ENCODE results near the gene FAM118B.

The FAM118B gene

DNA sequence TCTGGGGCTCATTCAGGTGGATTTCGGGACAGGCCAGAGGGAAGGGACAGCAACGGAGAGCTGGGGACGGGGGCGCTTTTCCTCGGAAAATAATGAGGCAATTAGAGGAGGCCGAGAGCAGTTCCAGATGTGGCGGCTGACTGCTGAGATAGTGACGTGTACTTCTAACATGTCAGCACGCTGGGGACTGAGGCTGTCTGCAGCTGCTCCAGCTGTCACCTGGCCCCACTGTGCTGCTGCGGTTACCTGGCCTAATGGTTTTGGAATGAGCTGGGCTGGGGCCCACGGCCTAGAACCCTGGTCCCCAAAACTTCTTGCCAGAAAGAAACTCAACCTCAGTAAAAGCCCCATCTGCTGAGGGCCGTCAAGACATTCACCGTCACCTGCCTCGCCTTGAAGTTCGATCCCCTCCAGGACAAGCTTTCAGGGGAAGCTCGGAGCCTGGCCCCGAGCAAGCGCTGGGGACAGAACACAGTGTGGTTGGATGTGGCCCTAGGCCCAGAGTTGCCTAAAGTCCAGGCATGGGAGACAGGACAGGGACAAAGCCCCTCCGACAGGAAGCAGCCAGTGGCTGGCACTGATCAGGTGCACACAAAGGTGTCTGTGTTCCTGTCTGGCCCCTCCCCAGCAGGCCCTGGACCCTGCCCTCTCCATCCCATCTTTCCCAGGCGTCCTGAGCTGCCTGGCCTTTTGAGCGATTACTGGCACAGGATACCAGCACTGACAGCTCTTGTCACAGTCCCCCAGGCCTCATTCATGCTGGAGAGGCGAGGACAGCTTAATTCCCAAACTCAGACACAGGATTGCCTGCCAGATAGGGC is 22.3 kb upstream of the FAM118B start:
- no peaks in the 10 kb centered on the region for H3K4me1 ChIP-seq (ENCODE audit: insufficient read depth, low read length, poor library complexity, severe bottlenecking)
- no peak overlapping the region for H3K9ac ChIP-seq (ENCODE audit: low read depth, low read length, poor library complexity, severe bottlenecking)
- no peak overlapping the region for H2AFZ ChIP-seq (ENCODE audit: low read length)
- no peaks in the 10 kb centered on the region for H3K9me2 ChIP-seq (replicated peaks; ENCODE audit: low read depth, low read length)
- H4K20me1 ChIP-seq (ENCODE audit: insufficient read depth, low read length, poor library complexity, severe bottlenecking) = no peaks in the 10 kb centered on the region
- H3K36me3 ChIP-seq (ENCODE audit: insufficient read depth, low read length) = no peaks in the 10 kb centered on the region
- TF ChIP-seq EZH2phosphoT487 (IDR thresholded peaks at IDR 0.05; ENCODE audit: borderline replicate concordance) = no peak
- TF ChIP-seq, protein P1, sequence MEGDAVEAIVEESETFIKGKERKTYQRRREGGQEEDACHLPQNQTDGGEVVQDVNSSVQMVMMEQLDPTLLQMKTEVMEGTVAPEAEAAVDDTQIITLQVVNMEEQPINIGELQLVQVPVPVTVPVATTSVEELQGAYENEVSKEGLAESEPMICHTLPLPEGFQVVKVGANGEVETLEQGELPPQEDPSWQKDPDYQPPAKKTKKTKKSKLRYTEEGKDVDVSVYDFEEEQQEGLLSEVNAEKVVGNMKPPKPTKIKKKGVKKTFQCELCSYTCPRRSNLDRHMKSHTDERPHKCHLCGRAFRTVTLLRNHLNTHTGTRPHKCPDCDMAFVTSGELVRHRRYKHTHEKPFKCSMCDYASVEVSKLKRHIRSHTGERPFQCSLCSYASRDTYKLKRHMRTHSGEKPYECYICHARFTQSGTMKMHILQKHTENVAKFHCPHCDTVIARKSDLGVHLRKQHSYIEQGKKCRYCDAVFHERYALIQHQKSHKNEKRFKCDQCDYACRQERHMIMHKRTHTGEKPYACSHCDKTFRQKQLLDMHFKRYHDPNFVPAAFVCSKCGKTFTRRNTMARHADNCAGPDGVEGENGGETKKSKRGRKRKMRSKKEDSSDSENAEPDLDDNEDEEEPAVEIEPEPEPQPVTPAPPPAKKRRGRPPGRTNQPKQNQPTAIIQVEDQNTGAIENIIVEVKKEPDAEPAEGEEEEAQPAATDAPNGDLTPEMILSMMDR (conservative IDR thresholded peaks at IDR 0.05; ENCODE audit: low read length) = no peak
- H3K27me3 ChIP-seq (ENCODE audit: insufficient read depth, low read length, poor library complexity, severe bottlenecking) = no peaks in the 10 kb centered on the region
- no peaks in the 10 kb centered on the region for H3K9me3 ChIP-seq (ENCODE audit: insufficient read depth, low read depth, low read length)
- H3K4me3 ChIP-seq (ENCODE audit: low read length, poor library complexity, severe bottlenecking) = no peak overlapping the region
- H3K79me2 ChIP-seq (ENCODE audit: insufficient read depth, low read length) = no peaks in the 10 kb centered on the region
- no peak overlapping the region for H3K4me2 ChIP-seq (ENCODE audit: low read depth, low read length, poor library complexity, severe bottlenecking)
- H3F3A ChIP-seq (ENCODE audit: low read depth) = no peaks in the 10 kb centered on the region

DNA sequence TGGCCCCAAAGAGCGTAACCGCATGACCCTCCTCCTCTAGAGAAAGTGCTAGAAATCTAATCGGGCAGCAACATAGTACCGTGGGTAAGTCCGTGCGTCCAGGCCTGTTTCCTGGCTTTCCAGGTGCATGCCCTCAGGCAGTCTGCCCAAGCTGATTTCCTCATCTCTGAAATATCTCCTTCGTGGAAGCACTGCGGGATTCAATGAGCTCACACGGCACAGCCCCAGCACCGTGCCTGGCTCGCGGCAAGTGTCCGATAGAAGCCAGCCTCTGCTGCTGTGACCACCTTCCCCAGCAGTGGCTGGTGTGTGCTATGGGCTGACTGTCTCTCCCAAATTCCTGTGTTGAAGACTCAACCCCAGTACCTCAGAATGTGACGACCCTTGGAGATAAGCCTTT is 20.8 kb upstream of the FAM118B start:
- no peak overlapping the region for H2AFZ ChIP-seq (ENCODE audit: low read length)
- no peaks in the 10 kb centered on the region for H3K4me1 ChIP-seq (ENCODE audit: insufficient read depth, low read length, poor library complexity, severe bottlenecking)
- peaks cover under 1% of the 10 kb centered on the region; the same call in 1 of the 2 replicates for H3K36me3 ChIP-seq (ENCODE audit: insufficient read depth, low read length)
- TF ChIP-seq EZH2phosphoT487 (IDR thresholded peaks at IDR 0.05; ENCODE audit: borderline replicate concordance) = no peak
- TF ChIP-seq, protein P1 (conservative IDR thresholded peaks at IDR 0.05; ENCODE audit: low read length) = no peak
- H3K79me2 ChIP-seq (ENCODE audit: insufficient read depth, low read length) = no peaks in the 10 kb centered on the region
- no peak overlapping the region for H3K9ac ChIP-seq (ENCODE audit: low read depth, low read length, poor library complexity, severe bottlenecking)
- H3K9me3 ChIP-seq (ENCODE audit: insufficient read depth, low read depth, low read length) = no peaks in the 10 kb centered on the region
- no peaks in the 10 kb centered on the region for H3K9me2 ChIP-seq (replicated peaks; ENCODE audit: low read depth, low read length)
- H4K20me1 ChIP-seq (ENCODE audit: insufficient read depth, low read length, poor library complexity, severe bottlenecking) = no peaks in the 10 kb centered on the region
- H3F3A ChIP-seq (ENCODE audit: low read depth) = no peaks in the 10 kb centered on the region
- no peaks in the 10 kb centered on the region for H3K27me3 ChIP-seq (ENCODE audit: insufficient read depth, low read length, poor library complexity, severe bottlenecking)
- no peak overlapping the region for H3K4me3 ChIP-seq (ENCODE audit: low read length, poor library complexity, severe bottlenecking)
- H3K4me2 ChIP-seq (ENCODE audit: low read depth, low read length, poor library complexity, severe bottlenecking) = no peak overlapping the region

DNA sequence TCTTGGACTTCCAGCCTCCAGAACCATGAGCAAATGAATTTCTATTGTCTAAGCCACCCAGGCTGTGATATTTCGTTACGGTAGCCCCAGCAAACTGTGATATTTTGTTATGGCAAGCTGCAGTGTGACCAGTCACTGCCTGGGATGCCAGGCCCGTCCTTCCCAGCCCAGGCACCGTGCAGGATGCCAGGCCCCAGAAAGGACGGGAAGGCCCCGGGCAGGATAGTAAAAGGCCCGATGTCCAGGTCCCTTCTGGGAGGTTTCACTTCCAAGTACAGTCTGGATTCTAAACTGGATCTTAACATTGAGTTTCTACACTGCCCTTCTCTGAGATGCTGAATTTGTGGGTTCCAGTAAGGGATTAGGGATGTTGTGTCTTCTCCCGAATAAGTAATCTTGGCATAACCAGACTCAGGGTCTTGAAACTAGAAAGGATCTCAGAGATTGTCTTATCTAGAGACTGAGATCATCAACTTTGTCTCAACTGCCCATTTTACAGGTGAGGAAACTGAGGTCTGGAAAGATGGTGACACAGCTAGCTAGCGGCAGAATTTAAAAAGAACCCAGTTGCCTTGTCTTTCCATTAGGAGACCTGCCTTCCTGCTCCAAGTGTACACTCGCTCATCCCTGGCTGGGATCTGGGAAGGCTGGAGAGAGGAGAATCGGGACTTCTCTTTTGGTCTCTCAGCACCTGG is 20.1 kb upstream of the FAM118B start:
- Histone ChIP-seq H2AFZ (ENCODE audit: low read length) (no peak overlapping the region), H3K9me3 (ENCODE audit: insufficient read depth, low read depth, low read length) (no peaks in the 10 kb centered on the region), H3K27me3 (ENCODE audit: insufficient read depth, low read length, poor library complexity, severe bottlenecking) (no peaks in the 10 kb centered on the region), H3F3A (ENCODE audit: low read depth) (no peaks in the 10 kb centered on the region), H3K79me2 (ENCODE audit: insufficient read depth, low read length) (no peaks in the 10 kb centered on the region), H3K4me3 (ENCODE audit: low read length, poor library complexity, severe bottlenecking) (no peak overlapping the region), H3K4me1 (ENCODE audit: insufficient read depth, low read length, poor library complexity, severe bottlenecking) (no peaks in the 10 kb centered on the region), H3K4me2 (ENCODE audit: low read depth, low read length, poor library complexity, severe bottlenecking) (no peak overlapping the region), H3K36me3 (ENCODE audit: insufficient read depth, low read length) (peaks cover 6% of the 10 kb centered on the region; the same call in 1 of the 2 replicates), H4K20me1 (ENCODE audit: insufficient read depth, low read length, poor library complexity, severe bottlenecking) (no peaks in the 10 kb centered on the region), H3K9me2 (replicated peaks; ENCODE audit: low read depth, low read length) (no peaks in the 10 kb centered on the region), H3K9ac (ENCODE audit: low read depth, low read length, poor library complexity, severe bottlenecking) (no peak overlapping the region)
- TF ChIP-seq, protein P1 (conservative IDR thresholded peaks at IDR 0.05; ENCODE audit: low read length) = no peak
- TF ChIP-seq EZH2phosphoT487 (IDR thresholded peaks at IDR 0.05; ENCODE audit: borderline replicate concordance) = no peak

All from Loucy (cell line).